GM21381 (cell line): Measurements from ENCODE around the gene NAV3.

Experiments used
- ATAC-seq: cut with Tn5 transposase; IDR thresholded peaks from one replicate; pipeline ENCODE4 v1.9.1; 2021; ENCODE audit warnings: mild to moderate bottlenecking, moderate library complexity; ENCODE audit not compliant: unreplicated experiment

Gene NAV3

GRCh38 chr12:77973579-77973978 is 142.9 kb downstream of the NAV3 start:
- ATAC-seq = no peak

DNA sequence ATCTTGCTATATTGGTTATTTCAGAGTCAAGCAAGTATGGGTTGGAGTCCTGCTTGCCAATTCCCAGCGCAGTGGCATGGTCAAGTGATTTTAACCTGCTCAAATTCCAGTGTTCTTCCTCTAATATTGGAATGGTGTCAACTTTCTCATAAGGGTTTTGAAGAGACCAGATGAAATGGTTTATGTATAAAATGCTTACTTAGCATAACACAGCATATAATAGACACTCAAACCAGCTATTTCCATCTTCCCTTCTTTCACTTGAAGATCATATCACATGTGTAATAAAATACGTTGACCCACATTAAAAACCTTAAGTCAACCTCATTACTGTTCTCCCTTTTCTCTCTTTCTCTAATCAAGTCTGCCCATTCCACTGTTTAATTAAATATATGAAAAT is 144.0 kb downstream of the NAV3 start:
- ATAC-seq = no peak

DNA sequence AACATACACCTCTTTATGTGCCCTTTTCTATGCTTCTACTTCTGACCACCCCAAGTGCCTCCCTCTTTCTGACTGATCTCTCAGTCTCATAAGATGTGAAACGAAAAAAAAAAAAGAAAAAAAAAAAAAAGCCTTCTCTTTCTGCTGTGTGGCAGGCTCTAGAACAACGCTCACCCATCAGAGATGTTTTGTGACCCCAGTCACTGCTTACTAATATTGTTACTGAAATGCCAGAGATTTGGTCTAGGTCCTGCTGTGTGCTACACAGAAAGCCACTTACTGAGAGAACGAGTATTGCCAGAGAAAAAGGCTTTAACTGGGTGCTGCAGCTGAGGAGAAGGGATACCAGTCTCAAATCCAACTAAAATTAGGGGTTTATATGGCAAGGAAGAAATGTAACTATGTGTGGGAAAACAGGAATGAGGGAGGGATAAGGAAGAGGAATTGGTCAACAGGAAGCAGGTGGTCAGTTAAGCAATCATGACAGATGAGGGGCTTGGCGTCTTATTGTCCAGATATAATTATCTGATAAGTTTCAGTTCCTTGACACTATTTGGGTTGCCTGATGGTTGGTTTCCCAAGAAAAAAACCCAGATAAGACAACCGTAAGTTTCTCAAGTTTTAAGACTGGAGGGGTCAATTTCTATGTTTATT is 149.0 kb downstream of the NAV3 start:
- ATAC-seq = no peak

- no peak for ATAC-seq
Observed at GRCh38 chr12:77980782-77981181, 150.1 kb downstream of the NAV3 start.

DNA sequence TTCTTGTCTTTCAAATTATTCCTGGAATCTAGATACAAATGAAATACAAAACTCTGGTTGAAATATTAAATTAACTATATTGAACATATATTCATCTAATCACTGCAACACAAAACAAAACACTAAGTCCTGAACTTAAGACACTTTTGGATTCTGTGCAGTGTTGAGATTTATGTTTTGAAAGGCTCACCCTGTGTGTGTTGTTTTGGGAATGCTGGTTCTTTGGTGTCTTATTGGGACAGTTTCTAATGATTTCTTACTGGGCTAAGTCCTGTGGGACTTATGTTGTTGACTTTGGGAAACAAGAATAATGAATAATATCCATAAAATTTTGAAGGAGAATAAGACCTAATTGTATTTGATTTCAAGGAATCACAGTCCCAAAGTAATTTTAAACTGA is 153.2 kb downstream of the NAV3 start:
- ATAC-seq = no peak

DNA sequence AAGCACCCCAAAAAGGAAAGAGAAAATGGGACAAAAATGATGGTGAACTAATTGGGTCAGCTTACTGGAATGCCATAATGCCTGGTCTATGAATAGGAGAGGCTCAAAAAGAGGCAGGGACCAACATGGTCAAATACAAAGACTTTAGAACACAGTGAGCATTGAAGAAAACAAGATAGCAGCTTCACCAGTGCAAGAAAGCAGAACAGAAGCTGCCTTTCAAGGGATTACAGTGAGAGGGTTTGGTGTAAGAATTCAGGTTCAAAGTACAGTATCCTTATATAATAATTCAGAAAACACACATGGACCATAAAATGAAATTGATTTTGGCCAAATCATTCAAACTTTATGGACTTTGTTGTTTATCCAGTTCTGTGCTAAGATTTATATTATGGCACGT is 162.1 kb downstream of the NAV3 start:
- no peak for ATAC-seq

GRCh38 chr12:77993658-77994057 is 163.0 kb downstream of the NAV3 start:
- no peak for ATAC-seq

- ATAC-seq = peak; percentile 82
Observed at GRCh38 chr12:77995436-77996167, 164.9 kb downstream of the NAV3 start.

DNA sequence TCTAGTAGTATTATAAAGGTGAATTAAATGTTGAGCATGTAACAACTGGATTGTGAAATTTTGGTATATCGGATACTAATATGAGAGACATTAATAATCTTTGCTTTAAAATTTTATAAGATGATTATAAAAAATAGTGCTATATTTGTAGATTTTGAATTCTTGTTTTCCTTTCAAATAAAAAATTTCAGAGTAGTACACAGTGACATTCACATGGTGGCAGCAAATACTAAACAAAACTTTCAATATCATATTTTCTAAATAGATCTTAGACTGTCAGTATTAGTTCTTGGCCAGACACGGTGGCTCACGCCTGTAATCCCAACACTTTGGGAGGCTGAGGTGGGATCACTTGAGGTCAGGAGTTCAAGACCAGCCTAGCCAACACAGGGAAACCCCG is 166.0 kb downstream of the NAV3 start:
- ATAC-seq = no peak

DNA sequence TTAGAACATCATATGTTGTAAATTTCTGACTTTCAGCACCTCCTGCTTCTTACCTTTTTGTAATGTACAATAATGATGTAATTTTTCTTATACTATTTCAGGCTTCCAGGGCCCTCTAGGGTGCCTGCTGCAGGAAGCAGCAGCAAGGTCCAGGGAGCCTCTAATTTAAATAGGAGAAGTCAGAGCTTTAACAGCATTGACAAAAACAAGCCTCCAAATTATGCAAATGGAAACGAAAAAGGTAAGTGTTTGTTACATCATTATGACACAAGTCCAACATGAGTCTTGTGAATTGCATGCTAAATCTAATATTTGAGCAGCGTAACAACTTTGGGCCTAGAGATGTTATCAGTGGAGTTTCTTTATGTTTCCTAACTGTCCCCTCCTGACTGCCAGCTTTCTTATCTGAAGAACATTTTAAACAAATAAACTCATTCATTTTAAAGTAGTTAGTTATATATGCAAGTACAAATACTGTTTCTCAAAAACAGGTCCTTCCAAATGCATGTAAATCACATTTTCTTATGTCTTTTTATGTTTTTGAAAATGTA is 167.6 kb downstream of the NAV3 start:
- no peak for ATAC-seq

GRCh38 chr12:77999074-77999715 is 168.5 kb downstream of the NAV3 start:
- peak; percentile 64 for ATAC-seq

DNA sequence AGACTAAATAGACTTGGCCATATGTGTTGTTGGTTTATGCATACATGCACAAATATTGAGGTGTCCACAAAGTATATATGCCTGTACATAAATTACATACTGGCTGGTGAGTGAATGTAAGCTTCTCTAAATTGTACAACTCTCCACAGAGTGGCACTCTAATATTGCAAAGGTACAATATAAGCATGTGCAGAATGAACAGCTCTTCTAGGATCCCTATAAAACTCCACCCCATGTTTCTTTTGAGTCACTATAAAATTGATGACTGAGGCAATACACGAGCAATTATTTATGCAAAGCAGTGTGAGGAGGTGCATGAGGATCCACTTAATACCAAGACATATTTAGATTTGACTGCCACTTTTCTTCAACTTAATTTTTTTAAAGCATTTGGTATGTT is 172.2 kb downstream of the NAV3 start:
- ATAC-seq = no peak

GRCh38 chr12:78004249-78005093 is 173.8 kb downstream of the NAV3 start:
- ATAC-seq = no peak

- no peak for ATAC-seq
Observed at GRCh38 chr12:78005094-78005492, 174.4 kb downstream of the NAV3 start.

- no peak for ATAC-seq
Observed at GRCh38 chr12:78007173-78007572, 176.5 kb downstream of the NAV3 start.

DNA sequence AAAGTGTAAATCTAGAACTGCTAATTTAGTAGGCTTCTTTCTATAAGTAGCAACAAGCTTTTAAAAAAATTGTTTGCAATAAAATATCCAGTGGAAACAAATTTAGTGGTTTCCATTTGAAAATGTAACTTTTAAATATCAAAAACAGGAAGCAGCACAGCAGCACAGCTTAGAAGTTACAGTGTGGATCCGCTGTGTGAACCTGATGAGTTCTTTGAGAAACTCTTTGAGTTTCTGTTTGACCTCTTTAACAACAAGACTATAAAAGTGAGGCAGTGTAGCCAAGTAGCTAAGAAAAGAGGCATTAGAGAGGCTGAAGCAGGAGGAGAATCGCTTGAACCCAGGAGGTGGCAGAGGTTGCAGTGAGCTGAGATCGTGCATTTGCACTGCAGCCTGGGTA is 178.3 kb downstream of the NAV3 start:
- ATAC-seq = no peak

GRCh38 chr12:78018171-78018910 is 187.6 kb downstream of the NAV3 start:
- no peak for ATAC-seq

GRCh38 chr12:78018939-78019338 is 188.2 kb downstream of the NAV3 start:
- ATAC-seq = no peak

- ATAC-seq = no peak
Observed at GRCh38 chr12:78028426-78028825, 197.7 kb downstream of the NAV3 start.

GRCh38 chr12:78034025-78034424 is 203.3 kb downstream of the NAV3 start:
- ATAC-seq = no peak
